NCI-H1436 treated with DMSO at 0.1 percent for 48 hours (cell line): ENCODE data around the gene MYL9.
"Not testable (repeated sequence)": the region's sequence is repeated elsewhere in the genome, so short reads cannot be mapped to it uniquely, and the experiment has no call there.

Experiments
- DNase-seq: peaks from one replicate; lab custom pipeline; 2025; lab: John Stamatoyannopoulos, UW

MYL9 gene

DNA sequence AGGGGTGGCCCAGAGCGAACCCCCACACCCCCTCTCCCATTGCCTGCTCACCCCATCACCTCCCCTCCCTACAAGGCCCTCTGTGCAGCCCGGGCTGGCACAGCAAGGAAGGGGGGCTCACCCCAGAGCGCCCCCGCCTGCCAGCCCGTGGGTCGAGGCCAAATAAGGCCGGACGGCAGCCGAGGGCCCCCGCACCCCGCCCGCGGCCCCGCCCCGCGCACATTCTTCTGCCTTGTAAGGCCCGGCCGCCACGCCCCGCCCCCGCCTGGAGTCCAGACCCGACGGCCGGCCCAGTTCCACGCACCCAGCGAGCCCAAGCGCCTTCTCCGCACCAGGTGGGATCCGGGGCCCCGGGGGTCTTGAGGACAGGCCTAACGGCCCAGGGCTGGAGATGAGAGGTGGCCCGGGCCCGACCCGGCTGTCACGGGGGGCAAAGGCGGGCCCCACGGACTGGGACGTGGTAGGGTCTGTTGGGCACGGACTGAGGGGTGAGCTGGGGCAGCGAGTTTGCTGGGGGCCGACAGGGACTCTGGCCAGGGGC is at the start of gene MYL9:
TSS of gene MYL9 (plus strand) at position 293 of the 541 bp plus-strand sequence. CDS start 3,366 bp downstream, outside the sequence.
- DNase-seq = no peak

DNA sequence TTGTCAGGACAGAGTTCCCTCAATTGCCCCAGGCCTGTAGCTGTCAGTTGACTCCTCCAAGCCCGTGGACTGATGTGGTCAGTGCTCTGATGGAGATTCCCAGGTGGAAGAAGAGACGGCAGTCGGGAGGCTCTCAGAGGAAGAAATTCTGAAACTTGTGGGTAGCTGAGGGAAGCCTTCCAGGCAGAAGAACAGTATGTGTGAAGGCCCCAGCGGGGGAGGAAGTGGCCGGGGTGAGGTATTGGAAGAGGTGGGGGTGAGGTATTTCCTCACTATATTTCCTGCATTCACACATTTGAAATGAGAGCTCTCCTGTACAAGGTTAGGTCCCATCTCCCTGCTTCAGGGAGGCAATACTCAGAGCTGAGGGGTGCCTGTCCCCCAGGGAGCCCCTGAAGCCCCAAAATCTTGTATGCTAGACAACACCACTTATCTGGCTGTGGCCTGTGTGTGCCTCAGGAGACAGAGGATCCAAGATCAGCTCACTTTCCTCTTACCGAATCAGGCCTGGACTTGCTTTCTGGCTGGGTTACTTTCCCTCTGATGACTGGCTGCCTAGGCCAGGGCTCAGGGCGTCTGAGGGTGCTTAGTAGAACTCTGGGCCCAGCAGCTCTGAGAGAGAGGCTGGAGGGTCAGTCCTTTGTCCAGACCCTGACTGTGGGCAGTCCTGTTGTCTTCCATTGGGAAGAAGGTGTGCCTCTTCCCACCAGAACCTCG is 49.3 kb upstream of the MYL9 start:
- DNase-seq = no peak

DNA sequence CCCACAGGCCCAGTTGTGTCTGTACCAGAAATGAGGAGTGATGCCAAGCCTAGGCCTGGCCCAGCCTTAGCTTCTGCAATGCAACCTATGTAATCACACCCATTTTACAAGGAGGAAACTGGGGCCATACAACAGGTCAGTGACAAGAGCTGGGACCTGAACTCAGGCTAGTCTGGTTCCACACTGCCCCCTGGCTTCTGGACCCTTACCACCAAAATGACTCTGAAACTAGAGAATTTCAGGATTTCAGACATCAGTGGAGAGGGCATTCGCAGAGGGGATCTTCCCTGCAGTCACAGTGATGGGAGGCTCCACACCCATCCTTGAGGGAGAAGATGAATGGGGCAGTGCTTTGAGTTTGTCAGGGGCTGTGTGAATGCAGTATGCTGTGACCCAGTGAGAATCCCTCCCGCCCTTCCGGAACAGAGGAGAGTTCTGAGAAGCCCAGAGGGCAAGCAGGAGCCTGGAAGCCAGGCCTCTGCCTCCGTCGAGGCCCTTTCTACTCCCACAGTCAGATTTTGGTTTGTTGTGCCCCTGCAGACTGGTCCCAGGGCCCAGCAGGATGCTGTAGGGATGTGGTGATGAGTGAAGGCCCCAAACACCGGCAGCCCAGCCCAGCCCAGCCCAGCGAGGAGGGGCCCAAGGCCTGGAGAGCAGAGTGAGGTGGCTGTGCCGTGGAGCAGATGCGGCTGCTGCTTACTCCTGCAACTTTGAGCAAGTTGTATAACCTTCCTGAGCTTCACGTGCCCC is 48.1 kb upstream of the MYL9 start:
- no peak for DNase-seq

DNA sequence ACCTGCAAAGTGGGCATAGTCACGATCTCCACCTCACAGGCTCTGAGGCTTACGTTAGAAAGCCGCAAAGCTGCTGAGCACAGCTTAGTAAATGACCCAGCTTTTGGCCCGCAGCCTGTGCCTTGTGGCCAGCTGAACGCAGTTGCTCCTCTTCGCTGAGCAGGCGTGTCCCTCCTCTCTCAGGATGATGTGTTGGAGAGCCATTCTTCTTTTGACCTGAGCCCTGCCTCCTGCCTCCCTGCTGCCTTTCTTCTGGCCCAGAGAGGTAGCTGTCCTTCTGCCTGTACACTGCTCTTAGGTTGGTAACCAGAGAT is 47.6 kb upstream of the MYL9 start:
- DNase-seq = no peak

DNA sequence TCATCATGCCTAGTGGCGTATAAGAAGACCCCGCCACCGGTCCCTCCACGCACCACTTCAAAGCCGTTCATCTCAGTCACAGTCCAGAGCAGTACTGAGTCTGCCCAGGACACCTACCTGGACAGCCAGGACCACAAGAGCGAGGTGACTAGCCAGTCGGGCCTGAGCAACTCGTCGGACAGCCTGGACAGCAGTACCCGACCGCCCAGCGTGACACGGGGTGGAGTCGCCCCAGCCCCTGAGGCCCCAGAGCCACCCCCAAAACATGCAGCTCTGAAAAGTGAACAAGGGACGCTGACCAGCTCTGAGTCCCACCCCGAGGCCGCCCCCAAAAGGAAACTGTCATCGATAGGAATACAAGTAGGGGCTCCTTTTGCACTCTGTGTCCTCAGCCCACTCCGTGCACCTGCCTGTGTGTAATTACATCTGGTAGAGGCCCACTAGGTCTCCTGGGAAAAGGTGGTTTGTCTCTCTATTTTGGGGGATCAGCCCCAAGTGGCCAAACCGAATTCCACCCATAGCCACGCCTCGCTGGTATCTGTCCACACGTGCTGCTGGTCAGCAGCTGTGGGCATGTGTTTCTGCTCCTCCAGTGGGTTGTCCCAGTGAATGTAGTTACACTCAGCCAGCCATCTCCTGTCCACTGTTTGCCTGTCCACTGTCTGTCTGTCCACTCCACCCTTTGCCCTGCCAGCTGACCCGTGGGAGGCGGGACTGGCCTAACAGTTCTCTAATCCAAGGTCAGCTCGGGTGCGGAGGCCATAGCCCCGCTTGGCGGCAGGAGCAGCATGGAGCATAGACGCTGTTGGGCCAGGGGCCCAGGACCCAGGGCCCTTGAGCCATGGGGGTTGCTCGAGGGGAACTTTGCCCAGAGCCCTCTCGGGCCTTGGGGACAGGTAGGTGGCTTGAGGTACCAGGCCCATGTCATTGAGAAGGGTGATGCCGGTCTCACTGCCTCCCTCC is 44.3 kb upstream of the MYL9 start:
- DNase-seq = no peak

DNA sequence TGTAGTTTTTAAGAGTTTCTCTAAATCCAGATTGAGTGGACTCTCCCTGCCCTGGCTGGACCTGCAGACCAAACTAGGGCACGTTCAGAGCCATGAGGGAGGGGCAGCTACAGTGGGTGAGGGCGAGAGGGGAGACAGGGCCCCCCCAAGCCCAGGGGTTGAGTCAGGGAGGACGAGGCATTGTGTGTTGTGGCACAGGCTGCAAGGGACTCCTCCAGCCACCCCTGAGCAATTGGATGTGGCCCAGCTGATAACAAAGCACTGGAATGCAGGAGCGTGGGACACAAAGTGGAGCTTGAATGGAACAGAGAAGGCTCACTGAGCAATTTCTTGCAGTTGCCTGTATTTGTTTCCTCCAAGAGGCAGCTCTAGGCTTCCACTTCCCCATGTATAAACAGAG is 43.5 kb upstream of the MYL9 start:
- DNase-seq = no peak

DNA sequence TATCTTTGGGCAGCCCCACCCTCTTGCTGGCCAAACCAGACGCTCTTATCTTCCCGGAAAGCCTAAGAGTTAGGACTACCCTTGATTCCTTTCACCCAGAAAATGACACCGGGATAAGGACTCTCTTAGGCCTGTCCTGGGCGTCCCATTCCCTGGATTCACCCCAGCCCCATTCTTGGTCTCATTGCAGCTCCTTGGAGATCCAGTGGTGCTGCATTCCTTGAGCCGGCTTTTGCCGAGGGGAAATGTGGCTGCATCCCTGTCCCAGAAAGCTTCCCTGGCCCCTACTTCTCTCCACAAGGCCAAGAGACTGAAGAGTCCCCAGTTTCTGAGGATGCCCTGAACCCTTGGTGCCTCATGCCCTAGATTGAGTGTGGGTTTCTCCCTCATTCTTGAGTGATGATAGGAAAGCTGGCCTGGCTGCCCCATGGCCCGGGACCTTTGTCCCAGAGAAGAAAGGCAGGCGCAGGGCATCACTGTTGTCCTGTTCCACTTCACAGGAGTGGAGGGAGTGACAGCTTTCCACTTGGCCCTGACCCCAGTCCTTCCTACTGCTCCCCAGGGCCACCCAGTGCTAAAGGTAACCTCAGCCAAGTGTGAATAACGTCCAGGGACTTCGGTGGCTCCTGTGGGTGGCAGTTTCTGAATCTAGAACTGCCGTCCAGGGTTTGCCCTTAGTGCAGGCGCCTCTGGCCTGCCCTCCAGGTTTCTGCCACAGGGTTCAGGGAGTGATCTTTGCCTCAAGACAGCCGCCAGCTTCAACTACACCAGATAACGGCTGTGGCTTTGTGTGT is 42.7 kb upstream of the MYL9 start:
- DNase-seq = no peak

DNA sequence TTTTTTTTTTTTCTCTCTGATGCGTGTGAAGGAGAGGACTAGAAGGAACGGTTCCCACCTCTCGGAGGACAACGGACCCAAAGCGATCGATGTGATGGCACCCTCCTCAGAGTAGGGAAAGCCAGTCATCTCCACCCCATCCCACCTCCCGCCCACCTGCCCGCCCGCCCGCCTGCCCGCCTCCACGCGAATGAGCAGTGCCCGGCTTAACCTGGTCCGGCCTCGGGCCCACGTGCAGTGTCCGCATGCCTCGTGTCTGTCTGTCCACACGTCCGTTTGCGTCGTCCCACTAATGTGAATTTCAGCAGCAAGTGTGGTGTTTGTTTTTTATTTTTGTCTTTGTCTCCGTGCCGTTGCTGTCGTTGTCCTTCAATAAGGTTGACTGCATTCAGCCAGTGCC is 42.1 kb upstream of the MYL9 start:
- DNase-seq = no peak

DNA sequence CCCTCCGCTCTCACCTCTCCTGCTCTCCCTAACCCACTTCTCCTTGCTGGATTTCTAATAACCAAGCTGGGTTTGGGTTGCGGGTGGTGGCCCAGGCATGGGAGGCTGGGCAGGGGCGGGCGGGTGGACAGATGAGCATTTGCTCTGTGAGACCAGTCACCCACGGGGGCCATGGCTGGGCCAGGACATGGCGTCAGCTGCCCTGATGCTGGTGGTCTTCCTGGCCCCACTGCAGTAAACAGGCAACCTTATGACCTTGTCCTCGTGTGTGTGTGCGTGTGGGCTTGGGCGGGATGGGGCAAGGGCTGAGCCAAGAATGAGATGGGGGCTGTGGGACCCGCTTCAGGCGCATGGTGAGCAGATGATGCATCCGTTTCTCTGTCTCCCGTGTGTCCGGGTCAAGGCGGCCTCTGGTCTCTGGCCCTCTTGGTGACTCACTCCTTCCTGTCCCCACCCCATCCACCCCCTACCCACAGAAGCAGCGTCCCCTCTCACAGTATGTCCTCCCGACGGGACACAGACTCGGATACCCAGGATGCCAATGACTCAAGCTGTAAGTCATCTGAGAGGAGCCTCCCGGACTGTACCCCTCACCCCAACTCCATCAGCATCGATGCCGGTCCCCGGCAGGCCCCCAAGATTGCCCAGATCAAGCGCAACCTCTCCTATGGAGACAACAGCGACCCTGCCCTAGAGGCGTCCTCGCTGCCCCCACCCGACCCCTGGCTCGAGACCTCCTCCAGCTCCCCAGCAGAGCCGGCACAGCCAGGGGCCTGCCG is 41.4 kb upstream of the MYL9 start:
- DNase-seq = no peak

DNA sequence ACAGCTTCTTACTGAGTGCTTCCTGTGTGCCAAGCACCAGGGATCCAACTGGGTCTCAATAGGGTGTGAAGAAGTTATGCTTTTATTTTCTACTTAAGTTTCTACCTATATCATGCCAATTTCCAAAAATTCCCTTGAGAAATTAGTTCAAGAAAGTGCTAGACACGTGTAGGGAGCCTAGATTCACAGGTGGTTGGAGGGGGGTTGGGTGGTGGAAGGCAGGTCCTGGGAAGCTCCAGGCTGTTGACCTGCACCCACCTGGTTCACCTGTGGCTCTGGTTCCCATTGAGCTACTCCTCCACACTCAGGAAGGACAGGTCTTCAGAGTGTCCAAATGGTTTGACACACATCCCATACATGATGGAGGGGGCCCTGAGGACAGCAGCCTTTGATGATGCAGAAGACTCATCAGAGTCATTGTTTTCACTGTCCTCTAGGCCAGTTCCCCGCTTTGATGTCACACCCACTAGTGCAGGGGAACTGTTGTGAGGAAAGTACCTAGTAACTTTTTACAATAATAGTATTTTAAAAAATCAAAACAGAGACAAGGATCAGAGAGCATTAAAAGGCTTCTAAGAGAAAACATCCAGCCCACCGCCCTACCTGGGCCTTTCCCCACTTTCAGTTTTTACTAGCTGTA is 39.8 kb upstream of the MYL9 start:
- DNase-seq = no peak

DNA sequence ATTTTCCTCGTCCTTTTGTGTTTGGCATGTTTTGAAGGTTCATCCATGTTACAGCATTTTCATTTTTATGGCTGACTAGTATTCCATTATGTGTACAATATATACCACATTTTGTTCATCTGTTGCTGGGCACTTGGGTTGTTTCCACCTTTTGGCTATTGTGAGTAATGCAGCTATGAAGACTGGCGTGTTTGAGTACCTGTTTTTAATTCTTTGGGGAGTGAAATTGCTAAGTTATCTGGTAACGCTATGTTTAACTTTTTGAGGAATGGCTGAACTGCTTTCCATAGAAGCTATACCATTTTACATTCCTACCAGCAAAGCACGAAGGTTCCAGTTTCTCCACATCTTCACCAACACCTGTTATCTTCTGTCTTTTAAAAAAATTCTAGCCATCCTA is 37.0 kb upstream of the MYL9 start:
- no peak for DNase-seq

DNA sequence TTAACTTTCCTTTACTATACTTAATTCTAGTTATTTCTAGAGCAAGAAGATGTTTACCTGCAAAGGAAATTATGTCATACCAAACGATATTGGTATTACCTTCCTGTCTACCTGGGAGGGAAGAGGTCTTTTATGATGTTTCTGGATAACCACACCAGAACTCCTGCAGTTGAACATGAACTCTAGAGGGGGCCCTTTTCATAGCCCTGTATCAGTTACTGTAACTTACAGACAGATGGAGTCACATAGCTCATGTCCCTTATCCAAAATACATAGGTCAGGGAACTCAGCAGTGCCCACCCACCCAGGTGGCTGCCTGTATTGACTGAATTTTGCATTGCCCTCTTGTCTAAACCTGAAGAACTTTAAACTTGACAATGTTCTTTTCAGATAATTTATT is 35.1 kb upstream of the MYL9 start:
- no peak for DNase-seq

DNA sequence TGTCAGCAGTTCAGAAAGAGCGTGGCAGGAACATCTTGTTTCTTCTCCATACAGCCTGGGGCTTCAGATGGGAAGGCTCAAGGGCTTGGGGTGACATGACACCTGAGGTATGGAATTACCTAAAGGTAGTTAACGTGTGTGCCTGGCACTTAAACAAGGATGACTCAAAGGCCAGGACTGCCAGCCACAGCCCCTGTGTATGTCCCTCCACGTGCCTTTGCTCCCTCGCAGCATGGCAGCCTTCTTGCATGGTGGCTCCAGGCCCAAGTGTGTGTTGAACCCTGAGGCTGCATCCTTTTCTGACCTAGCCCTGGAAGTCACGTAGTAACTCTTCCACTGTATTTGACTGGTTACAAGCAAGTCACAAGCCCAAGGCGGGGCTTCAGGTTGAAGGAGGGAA is 33.6 kb upstream of the MYL9 start:
- DNase-seq = no peak

DNA sequence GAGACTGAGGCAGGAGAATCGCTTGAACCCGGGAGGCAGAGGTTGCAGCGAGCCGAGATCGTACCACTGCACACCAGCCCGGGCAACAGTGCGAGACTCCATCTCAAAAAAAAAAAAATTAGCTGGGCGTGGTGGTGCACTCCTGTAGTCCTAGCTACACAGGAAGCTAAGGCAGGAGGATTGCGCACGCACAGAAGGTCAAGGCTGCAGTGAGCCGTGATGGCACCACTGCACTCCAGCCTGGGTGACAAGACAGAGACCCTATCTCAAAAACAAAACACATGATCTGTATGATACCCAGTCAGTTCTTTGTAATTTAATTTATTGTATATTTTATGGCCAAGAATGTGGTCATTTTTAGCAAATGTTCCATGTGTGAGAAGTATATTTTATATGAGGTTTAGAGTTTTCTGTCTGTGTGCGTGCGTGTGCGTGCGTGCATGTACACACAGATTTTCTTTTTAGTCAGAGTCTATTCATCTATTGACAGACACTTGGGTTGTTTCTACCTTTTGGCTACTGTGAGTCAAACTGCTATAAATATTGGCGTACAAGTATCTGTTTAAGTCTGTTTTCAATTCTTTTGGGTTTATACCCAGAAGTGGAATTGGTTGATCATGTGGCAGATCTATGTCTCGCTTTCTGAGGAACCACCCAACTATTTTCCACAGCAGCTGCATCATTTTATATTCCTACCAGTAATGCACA is 22.2 kb upstream of the MYL9 start:
- DNase-seq = no peak

DNA sequence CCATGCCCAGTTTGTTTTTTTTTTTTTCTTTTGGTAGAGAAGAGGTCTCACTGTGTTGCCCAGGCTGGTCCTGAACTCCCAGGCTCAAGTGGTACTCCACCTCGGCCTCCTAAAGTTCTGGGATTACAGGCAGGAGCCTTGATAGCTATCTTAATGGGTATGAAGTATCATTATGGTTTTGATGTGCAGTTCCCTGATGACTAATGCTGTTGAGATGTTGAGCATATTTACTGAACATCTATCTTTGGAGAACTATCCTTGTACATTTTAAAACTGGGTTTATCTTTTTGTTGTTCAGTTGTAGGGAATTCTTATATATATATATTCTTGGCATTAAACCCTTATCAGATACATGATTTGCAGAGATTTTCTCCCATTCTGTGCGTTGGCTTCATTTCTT is 21.4 kb upstream of the MYL9 start:
- DNase-seq = no peak

DNA sequence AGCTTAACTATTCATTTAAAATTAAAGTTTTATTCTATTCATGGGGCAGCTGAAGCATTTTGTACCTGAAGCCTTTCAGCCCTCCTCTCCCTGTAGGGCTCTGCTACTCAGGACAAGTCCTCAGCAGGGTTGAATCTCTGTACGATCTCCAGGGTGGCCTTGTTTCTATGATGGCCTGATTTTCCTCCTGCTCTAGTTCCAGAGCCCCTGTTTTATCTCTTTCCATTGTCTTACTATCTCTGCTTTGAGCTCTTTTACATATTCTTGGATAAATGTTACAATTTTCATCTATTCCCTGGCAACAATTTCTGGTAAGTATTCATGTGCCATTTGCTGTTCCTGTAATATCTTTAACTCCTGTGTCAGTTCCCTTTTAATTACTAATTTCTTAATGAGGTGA is 19.8 kb upstream of the MYL9 start:
- no peak for DNase-seq

DNA sequence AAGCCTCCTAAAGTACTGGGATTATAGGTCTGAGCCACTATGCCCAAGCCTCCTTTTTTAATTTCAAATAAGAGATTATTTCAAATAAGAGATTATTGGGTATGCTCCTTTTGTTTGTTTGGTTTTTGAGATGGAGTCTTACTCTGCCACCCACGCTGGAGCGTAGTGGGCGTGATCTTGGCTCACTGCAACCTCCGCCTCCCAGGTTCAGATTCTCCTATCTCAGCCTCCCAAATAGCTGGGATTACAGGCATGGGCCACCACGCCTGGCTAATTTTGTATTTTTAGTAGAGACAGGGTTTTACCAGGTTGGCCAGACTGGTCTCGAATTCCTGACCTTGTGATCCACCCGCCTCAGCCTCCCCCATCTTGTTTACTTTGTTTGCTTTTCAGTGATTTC is 18.9 kb upstream of the MYL9 start:
- not testable (repeated sequence) for DNase-seq

DNA sequence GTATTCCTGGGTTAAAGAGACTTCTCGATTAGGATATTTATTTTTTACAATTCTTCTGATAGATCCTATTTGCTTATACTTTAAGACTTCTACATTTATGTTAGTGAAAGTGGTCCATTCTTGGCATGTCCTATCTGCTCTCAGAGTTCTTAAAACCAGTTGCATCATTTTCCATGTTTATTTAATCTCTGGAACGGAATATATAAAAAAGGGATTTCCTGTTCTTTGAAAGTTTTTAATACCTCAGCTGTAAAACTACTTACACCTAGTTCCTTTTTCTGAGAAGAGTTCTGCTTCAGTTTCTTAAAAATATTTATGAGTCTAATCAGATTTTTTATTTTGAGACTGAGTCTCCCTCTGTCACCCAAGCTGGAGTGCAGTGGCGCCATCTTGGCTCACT is 18.0 kb upstream of the MYL9 start:
- no peak for DNase-seq

DNA sequence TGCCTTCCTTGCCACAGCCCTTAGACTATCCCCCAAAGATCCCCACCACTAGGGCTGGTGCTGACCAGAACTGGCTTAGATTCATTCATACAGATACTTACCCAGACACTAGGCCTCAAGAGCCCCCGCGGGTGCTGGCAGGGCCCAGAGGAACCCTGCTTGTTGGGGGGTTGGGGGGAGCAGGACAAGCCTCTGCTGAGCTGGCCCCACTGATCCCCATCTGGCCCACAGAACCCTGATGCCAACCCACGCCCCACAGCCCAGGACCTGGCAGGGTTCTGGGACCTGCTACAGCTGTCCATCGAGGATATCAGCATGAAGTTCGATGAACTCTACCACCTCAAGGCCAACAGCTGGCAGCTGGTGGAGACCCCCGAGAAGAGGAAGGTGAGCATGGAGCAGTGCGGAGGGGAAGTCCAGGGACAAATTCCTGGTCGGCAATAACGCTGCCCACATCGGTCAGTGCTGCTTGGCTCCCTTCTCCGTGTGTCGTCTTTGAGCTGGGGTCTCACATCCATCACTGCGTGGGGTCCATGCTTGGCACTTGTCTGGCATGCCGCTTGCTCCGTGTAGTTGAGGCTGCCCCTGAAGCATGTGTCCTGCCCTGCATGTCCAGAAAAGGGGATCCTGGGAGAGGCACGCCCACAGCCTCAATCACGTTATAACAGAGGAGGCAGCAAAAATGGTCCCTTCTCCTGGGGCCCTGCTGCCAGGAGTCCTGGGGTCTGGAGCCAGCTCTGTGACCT is 15.5 kb upstream of the MYL9 start:
- DNase-seq = no peak
